ENCODE data around the gene TAF1B. TPM values are rescaled to one million over a fixed set of nuclear protein-coding genes. Genes with fewer than 3 reads are reported as not detected.

Gene TAF1B
- total RNA-seq, 1 experiment from 2014 or later = 35.2 TPM

DNA sequence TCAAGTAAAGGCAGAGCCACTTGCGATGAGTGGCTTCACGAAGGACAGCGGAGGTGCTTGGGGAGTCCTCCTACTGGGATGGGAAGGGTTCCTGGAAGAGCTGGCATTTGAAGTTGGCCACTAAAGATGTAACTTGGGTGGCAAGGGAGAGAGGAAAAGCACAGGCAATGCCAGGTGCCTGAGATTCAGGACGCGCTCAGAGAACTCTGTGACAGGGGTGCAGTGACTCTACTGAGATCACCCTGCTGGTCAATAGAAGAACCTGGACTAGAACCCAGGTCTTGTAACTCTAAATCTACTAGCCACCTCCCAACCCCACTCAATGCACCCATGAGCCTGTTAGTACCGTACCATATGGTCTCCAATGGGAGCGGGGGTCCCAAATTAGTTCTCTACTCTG is 102.8 kb downstream of the TAF1B start:
- no TSS peak for BruUV-seq (replicated peaks)
- Histone ChIP-seq H3K9me3 (ENCODE audit: control insufficient read depth, insufficient read depth, low read depth, low read length) (no peaks in the 10 kb centered on the region), H3K27ac (ENCODE audit: low read length) (no peak overlapping the region), H3K27me3 (ENCODE audit: control insufficient read depth, insufficient read depth, low read length) (no peaks in the 10 kb centered on the region; the same call in 1 of the 2 replicates), H3K4me1 (ENCODE audit: control insufficient read depth, insufficient read depth, low read length) (no peaks in the 10 kb centered on the region), H3K36me3 (ENCODE audit: control insufficient read depth, insufficient read depth, low read length) (no peaks in the 10 kb centered on the region), H3K4me3 (ENCODE audit: low read depth in 2 of 2, low read length in 2 of 2) (no peak overlapping the region)
- intact Hi-C loops (cut with micrococcal nuclease; ENCODE audit: unreplicated experiment) (no loop called here), in situ Hi-C loops (cut with HindIII; ENCODE audit: low pct_unique_long_range_greater_than_20kb, low sequenced_read_pairs) (no loop called here)
- ATAC-seq (no peak), DNase-seq (ENCODE audit: low read depth, low spot score) (no peak)
- TF ChIP-seq POLR2AphosphoS5 (IDR thresholded peaks at IDR 0.05; ENCODE audit: low read depth, low read length) (no peak), TCF7L2 (IDR thresholded peaks at IDR 0.05; ENCODE audit: low read depth, low read length) (no peak), SIN3A (IDR thresholded peaks at IDR 0.05; ENCODE audit: borderline replicate concordance, insufficient read depth, low read depth, low read length) (no peak)
- TF ChIP-seq, protein P1, sequence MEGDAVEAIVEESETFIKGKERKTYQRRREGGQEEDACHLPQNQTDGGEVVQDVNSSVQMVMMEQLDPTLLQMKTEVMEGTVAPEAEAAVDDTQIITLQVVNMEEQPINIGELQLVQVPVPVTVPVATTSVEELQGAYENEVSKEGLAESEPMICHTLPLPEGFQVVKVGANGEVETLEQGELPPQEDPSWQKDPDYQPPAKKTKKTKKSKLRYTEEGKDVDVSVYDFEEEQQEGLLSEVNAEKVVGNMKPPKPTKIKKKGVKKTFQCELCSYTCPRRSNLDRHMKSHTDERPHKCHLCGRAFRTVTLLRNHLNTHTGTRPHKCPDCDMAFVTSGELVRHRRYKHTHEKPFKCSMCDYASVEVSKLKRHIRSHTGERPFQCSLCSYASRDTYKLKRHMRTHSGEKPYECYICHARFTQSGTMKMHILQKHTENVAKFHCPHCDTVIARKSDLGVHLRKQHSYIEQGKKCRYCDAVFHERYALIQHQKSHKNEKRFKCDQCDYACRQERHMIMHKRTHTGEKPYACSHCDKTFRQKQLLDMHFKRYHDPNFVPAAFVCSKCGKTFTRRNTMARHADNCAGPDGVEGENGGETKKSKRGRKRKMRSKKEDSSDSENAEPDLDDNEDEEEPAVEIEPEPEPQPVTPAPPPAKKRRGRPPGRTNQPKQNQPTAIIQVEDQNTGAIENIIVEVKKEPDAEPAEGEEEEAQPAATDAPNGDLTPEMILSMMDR (IDR thresholded peaks at IDR 0.05) = no peak
- TF ChIP-seq, protein P2, sequence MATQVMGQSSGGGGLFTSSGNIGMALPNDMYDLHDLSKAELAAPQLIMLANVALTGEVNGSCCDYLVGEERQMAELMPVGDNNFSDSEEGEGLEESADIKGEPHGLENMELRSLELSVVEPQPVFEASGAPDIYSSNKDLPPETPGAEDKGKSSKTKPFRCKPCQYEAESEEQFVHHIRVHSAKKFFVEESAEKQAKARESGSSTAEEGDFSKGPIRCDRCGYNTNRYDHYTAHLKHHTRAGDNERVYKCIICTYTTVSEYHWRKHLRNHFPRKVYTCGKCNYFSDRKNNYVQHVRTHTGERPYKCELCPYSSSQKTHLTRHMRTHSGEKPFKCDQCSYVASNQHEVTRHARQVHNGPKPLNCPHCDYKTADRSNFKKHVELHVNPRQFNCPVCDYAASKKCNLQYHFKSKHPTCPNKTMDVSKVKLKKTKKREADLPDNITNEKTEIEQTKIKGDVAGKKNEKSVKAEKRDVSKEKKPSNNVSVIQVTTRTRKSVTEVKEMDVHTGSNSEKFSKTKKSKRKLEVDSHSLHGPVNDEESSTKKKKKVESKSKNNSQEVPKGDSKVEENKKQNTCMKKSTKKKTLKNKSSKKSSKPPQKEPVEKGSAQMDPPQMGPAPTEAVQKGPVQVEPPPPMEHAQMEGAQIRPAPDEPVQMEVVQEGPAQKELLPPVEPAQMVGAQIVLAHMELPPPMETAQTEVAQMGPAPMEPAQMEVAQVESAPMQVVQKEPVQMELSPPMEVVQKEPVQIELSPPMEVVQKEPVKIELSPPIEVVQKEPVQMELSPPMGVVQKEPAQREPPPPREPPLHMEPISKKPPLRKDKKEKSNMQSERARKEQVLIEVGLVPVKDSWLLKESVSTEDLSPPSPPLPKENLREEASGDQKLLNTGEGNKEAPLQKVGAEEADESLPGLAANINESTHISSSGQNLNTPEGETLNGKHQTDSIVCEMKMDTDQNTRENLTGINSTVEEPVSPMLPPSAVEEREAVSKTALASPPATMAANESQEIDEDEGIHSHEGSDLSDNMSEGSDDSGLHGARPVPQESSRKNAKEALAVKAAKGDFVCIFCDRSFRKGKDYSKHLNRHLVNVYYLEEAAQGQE (IDR thresholded peaks at IDR 0.05; ENCODE audit: insufficient read depth in 1 of 2, low read depth in 2 of 2, low read length in 1 of 2) = no peak
- ChIA-PET CTCF (no interaction called here), POLR2A (no interaction called here)

DNA sequence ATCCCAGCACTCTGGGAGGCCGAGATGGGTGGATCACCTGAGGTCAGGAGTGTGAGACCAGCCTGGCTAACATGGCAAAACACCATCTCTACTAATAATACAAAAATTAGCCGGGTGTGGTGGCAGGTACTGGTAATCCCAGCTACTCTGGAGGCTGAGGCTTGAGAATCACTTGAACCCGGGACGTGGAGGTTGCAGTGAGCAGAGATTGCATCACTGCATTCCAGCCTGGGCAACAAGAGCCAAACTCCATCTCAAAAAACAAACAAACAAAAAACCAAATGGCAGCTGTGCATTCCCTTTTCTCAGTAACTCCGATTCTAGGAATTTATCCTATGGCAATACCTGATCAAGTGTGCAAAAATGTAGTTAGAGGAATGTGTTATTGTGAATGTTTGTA is 103.5 kb downstream of the TAF1B start:
- Histone ChIP-seq H3K4me3 (ENCODE audit: low read depth in 2 of 2, low read length in 2 of 2) (no peak overlapping the region), H3K36me3 (ENCODE audit: control insufficient read depth, insufficient read depth, low read length) (no peaks in the 10 kb centered on the region), H3K27ac (ENCODE audit: low read length) (no peak overlapping the region), H3K27me3 (ENCODE audit: control insufficient read depth, insufficient read depth, low read length) (no peaks in the 10 kb centered on the region; the same call in 1 of the 2 replicates), H3K9me3 (ENCODE audit: control insufficient read depth, insufficient read depth, low read depth, low read length) (no peaks in the 10 kb centered on the region), H3K4me1 (ENCODE audit: control insufficient read depth, insufficient read depth, low read length) (no peaks in the 10 kb centered on the region)
- BruUV-seq (replicated peaks) = no TSS peak
- intact Hi-C loops (cut with micrococcal nuclease; ENCODE audit: unreplicated experiment) (no loop called here), in situ Hi-C loops (cut with HindIII; ENCODE audit: low pct_unique_long_range_greater_than_20kb, low sequenced_read_pairs) (no loop called here)
- ATAC-seq = no peak
- DNase-seq (ENCODE audit: low read depth, low spot score) = no peak
- ChIA-PET CTCF (no interaction called here), POLR2A (no interaction called here)
- TF ChIP-seq TCF7L2 (IDR thresholded peaks at IDR 0.05; ENCODE audit: low read depth, low read length) = no peak
- TF ChIP-seq, protein P1 (IDR thresholded peaks at IDR 0.05) = no peak

DNA sequence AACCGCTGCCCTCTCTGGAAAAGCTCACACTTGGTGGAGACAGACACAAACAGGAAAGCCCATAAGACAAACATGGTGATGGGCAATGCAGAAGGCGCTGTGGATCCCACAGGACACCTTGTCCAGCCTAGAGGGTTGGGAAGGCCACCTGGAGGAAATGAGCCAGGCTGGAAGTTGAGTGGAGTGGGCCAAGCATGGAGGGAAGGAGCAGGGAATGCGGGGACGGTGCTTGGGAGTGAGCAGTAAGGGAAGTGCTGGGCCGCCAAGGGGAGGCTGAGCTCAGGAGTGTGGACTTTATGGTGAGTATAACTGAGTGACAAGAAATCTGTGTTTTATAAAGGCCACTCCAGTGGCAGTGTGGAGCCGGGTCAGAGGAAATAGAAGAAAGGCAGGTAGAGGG is 105.4 kb downstream of the TAF1B start:
- Histone ChIP-seq H3K9me3 (ENCODE audit: control insufficient read depth, insufficient read depth, low read depth, low read length) (no peaks in the 10 kb centered on the region), H3K4me3 (ENCODE audit: low read depth in 2 of 2, low read length in 2 of 2) (no peak overlapping the region), H3K27me3 (ENCODE audit: control insufficient read depth, insufficient read depth, low read length) (no peaks in the 10 kb centered on the region; the same call in 1 of the 2 replicates), H3K36me3 (ENCODE audit: control insufficient read depth, insufficient read depth, low read length) (no peaks in the 10 kb centered on the region), H3K27ac (ENCODE audit: low read length) (no peak overlapping the region), H3K4me1 (ENCODE audit: control insufficient read depth, insufficient read depth, low read length) (peaks cover 11% of the 10 kb centered on the region)
- in situ Hi-C loops (cut with HindIII; ENCODE audit: low pct_unique_long_range_greater_than_20kb, low sequenced_read_pairs) = no loop called here
- TF ChIP-seq TCF7L2 (IDR thresholded peaks at IDR 0.05; ENCODE audit: low read depth, low read length) = no peak
- TF ChIP-seq, protein P2 (IDR thresholded peaks at IDR 0.05; ENCODE audit: insufficient read depth in 1 of 2, low read depth in 2 of 2, low read length in 1 of 2) = no peak
- TF ChIP-seq SIN3A (IDR thresholded peaks at IDR 0.05; ENCODE audit: borderline replicate concordance, insufficient read depth, low read depth, low read length) = no peak
- ChIA-PET POLR2A (no interaction called here), CTCF (no interaction called here)
- no peak for ATAC-seq
- BruUV-seq (replicated peaks) = no TSS peak
- DNase-seq (ENCODE audit: low read depth, low spot score) = no peak
- intact Hi-C loops (cut with micrococcal nuclease; ENCODE audit: unreplicated experiment) = no loop called here
